GM12874 (cell line): Measurements from ENCODE around the gene CDK14.

Experiments
- TF ChIP-seq, protein P1 (sequence below): IDR thresholded peaks from 2 replicates; pipeline ENCODE4 v1.5.1; 2011; ENCODE audit warnings: low read depth, mild to moderate bottlenecking, control low read depth, low read length, moderate library complexity; ENCODE audit not compliant: insufficient read depth

The CDK14 gene

DNA sequence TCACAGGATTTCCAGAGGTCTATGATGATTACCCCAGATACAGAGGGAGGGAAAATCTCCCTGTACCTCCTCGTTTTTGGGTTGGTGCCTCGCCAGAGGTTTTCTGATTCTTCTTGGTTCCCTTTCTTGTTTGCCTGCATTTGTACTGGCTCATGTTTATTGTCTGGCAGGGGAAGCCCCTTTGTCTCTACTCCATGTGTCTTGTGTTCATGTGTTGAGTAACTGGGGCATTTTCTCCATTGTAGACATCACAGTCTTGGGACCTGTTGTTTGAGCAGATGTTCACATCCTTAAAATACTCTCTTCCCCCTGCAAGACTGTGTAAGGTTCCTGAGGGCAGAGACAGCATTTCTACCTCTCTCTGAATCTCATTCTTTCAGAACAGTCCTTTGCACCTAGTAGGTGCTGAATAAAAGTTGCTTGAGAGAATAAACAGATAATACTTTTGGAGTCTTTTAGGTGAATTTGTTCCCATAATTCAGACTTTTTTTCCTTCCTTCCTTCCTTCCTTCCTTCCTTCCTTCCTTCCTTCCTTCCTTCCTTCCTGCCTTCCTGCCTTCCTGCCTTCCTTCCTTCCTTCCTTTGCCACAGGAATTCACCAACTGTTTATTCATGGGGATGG, 25.1 kb downstream of the CDK14 start:
- TF ChIP-seq, protein P1, sequence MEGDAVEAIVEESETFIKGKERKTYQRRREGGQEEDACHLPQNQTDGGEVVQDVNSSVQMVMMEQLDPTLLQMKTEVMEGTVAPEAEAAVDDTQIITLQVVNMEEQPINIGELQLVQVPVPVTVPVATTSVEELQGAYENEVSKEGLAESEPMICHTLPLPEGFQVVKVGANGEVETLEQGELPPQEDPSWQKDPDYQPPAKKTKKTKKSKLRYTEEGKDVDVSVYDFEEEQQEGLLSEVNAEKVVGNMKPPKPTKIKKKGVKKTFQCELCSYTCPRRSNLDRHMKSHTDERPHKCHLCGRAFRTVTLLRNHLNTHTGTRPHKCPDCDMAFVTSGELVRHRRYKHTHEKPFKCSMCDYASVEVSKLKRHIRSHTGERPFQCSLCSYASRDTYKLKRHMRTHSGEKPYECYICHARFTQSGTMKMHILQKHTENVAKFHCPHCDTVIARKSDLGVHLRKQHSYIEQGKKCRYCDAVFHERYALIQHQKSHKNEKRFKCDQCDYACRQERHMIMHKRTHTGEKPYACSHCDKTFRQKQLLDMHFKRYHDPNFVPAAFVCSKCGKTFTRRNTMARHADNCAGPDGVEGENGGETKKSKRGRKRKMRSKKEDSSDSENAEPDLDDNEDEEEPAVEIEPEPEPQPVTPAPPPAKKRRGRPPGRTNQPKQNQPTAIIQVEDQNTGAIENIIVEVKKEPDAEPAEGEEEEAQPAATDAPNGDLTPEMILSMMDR: no peak

- TF ChIP-seq, protein P1: no peak
Measured at GRCh38 chr7:90621747-90622140, 25.6 kb downstream of the CDK14 start.

DNA sequence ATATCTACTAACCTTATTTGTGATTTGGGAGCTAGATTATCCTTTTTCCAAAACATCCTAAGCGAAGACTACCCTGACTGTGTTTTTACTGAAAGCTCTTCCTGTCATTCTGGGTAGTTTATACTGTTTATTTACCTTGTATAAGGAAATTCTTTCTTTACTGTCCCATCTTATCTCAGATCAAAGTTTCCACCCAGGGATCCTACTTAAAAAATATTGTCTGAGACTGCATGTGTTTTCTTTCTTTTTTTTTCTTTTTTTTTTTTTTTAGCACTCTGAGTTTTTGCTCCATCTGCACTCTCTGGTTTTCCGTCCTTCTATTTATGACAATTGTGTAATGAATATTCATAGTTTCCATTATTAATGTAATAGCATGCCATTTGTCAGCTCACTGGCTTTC, 26.5 kb downstream of the CDK14 start:
- TF ChIP-seq, protein P1: no peak

- TF ChIP-seq, protein P1: no peak
Measured at GRCh38 chr7:90624225-90624911, 28.2 kb downstream of the CDK14 start.

GRCh38 chr7:90625051-90625450, 28.9 kb downstream of the CDK14 start:
- TF ChIP-seq, protein P1: no peak

DNA sequence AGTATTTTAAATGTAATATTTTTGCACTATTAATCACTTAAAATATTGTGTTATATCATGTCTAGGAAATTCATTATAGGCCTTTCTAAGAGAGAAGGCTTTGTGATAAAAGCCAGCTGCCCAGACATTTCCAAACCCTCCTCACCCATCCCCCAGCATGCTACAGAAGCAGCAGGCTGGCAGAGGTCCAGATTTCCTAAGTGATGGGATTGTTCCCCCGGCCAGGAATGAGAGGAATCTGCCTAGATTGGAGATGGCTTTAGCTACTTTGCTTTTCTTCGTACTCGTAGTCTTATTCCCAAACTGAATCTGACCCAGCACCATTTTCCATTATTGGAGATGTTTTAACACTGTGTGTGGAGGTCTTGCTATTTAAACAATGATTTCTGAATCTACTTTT, 29.4 kb downstream of the CDK14 start:
- TF ChIP-seq, protein P1: no peak

DNA sequence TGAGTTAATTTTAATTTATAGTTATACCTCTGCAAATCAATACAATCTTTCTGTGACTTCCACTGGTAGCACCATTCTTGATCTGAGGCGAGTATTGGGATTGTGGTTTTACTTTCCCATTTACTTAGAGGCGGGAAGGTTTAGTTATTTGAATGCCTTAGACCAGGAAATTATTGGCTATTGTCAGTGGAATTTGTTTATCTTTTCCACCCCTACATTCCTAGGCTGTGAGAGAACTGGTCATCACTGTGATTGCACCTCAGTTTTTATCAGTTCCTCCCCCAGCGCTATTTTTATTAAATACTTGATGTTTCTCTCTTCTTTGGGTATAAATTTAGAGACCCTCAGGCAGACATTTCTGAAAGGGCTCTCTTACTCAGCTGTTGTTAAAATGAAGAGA, 29.9 kb downstream of the CDK14 start:
- TF ChIP-seq, protein P1: no peak
